HG03159 (cell line): Measurements from ENCODE around the gene CCDC192.

Source experiments
- ATAC-seq: cut with Tn5 transposase; IDR thresholded peaks from one replicate; pipeline ENCODE4 v1.9.1; 2021; ENCODE audit warnings: mild to moderate bottlenecking, moderate library complexity; ENCODE audit not compliant: unreplicated experiment

The CCDC192 gene

DNA sequence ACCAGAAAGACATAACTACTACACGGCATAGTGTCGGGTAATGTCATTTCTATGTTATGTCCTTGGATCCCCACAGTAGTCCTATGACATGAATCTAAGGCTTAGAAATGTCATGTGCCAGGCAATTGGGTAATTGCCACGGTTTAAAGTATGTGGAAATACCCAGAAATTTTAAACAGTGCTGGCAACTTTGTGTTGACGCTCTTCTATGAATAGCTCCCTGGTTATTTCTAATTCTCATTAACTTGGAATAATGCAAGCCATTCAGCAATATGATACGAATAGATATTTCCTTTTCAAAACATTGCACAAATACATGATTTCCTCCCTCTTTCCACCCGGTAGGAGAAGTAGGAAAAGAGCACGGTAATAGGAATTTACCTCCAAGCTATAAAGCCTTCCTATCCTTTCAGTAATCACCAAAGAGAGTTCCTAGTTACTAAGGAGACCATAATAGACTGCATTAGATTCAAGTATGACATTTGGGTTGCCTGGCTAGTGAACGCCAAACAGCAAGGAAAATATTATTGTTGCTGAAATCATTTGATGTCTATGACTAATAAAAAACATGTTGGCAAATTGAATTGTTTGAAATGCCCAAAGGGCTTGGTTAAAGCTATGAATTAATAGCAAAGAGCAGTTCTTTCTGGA is 168.4 kb downstream of the CCDC192 start:
- no peak for ATAC-seq

DNA sequence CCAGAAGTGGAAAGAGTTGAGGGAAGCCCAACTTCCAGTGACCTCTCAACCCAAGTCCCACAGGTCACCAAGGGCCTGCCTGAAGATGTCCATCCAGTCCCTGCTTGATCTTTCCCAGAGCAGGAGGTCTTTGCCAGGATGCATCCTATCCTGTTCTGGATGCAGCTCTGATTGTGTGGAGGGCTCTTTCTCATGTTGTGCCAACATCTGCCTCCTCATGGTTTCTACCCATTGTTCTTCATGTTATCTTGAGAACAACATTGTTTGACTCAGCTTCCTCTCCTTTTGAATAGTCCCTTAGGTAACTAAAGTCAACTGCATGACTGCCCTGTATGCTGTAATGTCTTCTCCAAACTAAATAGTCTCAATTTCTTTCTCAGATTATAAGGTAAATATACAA is 169.3 kb downstream of the CCDC192 start:
- no peak for ATAC-seq

DNA sequence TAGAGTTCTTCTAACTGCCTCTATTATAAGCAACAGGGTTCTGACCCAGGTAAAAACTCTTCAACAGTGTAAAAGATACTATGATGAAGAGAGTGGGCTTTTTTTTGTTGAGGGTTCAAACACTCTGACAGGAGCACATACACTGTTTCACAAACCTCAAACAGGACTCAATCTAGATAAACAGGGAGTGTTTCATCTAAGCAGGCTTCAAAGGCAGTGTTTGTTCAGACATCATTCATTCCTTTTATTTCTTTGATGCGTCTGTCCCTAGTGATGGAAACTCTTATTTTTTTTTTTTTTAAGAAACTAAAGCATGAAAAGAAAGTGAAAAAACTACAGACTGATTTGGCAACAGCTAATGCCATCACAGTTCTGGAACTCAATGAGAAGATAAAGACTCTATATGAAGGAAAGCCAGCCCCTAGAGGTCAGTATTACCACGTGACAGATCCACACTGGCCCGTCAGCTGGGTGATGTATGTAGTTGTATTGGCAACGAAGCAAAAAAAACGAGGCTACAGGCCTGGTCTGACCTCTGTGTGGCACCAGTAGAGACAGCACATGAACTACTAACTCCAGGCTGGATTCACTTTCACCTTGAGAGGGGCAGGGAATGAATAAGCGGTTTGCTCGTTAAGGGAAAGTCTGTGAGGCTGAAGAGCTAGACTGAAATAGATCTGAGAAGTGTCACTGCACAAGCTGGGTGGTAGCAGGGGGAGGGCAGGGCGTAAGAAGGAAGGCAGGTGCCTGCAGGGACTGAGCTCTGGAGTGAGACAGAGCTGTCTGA is 172.2 kb downstream of the CCDC192 start:
- peak; percentile 90 for ATAC-seq

DNA sequence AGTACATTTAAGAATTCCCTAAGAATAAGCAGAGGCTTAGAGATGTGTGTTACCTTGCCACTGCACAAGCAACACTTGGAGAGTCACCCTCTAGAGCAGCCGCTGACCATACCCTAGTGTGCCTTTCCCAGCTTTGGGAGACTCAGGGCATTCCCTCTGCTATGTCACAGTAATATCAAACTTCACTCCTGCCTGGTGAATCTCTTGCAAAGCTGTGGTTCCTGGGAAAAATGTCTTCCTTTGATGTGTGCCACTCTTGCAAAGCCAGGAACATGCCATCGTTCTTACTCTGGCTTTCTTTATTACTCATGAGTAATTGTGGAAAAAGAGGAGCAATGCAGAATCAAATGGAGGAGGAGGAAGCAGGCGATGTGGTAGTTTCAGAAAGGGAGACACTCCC is 173.2 kb downstream of the CCDC192 start:
- no peak for ATAC-seq

DNA sequence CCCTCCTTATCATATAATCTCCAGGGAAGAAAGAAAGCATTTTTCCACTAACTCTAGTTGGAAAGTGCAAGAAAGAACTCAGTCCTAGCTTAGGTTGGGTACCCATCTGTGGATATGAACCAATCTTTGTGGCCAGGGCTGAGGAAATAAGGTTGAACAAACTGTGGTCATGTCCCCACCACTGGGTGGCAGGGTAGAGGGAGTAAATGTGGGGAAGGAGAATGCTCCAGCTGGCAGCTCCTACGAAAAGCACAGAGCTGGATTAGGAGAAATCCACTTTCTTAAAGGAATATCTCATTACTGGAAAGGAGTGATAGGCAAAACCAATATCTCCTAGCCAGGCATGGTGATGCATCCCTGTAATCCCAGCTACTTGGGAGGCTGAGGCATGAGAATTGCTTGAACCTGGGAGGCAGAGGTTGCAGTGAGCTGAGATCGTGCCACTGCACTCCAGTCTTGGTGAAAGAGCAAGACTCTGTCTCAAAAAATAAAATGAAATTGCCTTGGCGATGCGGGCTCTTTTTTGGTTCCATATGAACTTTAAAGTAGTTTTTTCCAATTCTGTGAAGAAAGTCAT is 175.1 kb downstream of the CCDC192 start:
- ATAC-seq, result no peak

DNA sequence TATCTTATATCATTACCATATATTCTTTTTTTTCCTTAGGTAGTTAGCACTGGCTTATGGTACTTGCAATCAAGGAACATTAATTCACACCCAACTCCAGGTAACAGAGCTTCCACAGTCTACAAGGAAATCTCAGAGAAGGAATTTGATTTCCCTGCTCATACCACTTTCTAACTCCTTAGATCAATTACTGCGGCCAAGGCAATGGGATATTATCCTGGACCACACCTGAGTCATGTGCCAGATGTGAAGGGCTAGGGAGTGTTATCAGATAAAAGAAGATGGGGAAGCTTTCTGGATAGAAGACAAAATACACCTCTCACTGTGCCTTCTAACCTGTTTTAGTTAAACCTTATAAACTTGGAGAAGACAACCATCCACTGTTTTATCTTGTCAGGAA is 181.2 kb downstream of the CCDC192 start:
- no peak for ATAC-seq

DNA sequence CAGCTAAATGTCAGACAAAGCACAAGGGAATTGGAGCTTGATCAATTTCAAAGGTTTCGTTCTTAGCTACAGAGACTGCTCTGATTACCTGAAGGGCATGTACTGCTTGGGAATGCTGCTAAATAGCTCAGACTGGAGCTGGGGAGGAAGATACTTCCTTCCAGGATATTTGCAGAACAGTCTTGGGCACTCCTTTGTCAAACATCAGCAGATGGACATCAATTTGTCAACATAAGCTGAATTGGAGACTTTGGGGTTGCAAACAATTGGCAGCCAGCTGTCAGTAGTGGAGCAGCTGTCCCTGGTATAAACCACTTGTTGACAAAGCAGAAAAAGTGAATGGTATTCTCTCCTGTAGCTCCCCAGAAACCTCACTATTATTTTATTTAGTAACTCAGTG is 182.0 kb downstream of the CCDC192 start:
- ATAC-seq, result no peak

DNA sequence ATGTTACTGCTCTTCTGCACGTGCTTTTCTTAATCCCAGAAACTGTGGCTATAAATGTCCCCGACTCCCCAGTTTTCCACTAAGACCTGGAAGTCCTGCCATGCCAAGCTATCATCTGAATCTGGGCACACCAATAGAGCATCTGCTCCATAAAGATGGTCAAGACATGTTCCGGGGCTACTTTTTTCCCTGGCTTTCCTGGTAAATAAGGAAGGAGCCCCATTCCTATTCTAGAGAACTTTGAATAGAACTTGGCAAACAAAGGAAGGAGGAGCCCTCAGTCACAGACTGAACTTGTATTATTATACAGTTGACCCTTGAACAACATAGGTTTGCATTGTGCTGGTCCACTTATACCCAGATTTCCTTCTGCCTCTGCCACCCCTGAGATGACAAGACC is 182.9 kb downstream of the CCDC192 start:
- ATAC-seq, result no peak

DNA sequence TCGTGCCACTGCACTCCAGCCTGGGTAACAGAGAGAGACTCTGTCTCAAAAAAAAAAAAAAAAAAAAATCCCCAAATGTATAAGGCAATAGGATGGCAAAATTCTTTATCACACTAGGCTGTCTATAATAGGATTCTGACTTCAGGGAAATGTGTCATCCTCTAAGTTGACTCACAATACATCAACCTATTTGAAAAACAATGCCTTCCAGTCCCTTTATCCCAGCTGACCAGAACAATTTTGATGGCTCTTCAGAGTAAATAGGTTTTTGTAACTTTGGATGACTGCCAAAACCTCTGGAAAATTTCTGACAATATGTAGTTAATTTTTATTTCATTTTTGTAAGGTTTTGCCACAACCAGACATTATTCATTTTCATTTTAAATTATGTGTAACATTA is 184.1 kb downstream of the CCDC192 start:
- no peak for ATAC-seq

DNA sequence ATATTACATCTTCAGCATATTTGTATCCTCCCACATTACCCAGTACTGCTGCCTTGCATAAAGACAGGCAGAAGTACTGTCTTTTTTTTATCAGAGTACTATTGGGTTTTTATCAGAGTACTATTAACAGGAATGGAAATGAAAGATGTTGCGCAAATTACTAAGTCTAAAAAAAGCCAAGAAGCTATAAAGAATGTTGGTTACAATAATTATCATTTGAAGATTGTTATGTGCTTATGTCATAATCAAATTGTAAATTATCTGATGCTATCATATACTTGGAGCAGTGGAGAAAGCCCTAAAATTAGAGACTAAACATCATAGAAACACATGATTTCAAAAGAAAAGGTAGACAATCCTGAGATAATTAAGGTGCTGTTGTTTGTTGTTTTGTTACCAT is 188.8 kb downstream of the CCDC192 start:
- no peak for ATAC-seq

DNA sequence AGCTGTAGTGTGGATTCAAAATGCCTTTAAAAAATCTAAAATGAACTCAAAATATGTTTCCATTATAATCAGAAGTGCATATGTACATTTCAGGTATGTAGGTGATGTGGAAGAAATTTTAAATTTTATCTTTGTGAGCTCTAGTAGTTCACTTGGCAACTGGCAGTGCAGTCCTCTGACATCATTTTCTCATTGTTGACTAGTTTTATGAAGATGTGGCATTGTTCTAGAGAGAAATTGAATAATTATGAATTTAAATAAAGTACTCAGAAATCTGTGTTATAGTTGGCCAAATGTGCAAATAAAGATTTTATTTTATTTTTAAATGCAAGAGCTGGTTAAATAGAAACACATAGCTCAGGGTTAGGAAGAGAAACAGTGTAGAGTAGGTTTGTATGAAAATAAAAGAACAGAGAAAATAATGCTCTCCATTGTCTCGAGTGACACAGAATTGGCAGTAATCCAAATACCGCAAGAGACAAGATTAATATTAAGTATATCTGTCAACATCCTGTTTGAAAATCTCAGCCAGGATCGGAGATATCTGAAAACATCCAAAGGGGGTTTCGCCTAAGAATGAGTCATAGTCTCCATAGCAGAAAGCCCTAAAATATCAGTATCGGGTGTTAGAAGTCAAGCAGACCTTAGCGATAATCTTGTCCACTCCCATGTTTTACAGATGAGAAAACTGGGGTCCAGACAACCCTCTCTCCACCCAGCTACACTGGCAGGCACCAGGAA is 189.4 kb downstream of the CCDC192 start:
- ATAC-seq, result no peak

DNA sequence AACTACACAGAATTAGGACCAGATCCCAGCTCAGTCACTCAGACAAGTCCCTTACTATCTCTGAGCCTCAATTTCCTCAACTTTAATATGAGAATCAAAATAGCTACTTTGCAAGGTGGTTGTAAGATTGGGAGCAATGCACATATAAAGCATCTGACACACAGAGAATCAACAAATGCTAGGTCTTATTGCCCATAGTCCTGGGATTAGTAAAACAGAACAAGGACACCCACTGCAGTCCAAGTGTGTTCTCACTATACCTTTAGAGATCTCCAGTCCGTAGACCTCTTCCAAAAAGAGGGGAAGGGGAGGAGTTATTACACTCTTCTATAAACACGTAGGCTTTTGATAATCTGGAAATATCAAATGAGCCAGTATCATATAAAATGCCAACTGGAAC is 190.0 kb downstream of the CCDC192 start:
- ATAC-seq, result no peak

DNA sequence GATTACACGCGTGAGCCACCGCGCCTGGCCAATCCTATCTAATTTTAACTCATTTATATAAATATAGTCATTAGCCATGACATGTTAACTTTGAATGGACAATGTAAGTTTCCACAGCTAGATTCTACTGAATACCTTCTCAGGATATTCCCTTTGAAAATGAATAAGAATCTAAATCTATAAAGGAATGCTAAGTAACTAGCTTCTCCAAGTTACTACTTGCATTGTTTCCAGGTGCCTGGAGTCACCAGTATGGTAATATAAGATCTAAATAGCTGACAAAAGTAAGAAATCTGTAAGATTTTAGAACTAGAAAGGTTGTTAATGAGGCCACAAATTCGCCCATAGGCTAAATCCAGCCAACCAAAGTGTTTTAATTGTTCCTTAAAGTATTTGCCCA is 191.3 kb downstream of the CCDC192 start:
- ATAC-seq, result no peak

DNA sequence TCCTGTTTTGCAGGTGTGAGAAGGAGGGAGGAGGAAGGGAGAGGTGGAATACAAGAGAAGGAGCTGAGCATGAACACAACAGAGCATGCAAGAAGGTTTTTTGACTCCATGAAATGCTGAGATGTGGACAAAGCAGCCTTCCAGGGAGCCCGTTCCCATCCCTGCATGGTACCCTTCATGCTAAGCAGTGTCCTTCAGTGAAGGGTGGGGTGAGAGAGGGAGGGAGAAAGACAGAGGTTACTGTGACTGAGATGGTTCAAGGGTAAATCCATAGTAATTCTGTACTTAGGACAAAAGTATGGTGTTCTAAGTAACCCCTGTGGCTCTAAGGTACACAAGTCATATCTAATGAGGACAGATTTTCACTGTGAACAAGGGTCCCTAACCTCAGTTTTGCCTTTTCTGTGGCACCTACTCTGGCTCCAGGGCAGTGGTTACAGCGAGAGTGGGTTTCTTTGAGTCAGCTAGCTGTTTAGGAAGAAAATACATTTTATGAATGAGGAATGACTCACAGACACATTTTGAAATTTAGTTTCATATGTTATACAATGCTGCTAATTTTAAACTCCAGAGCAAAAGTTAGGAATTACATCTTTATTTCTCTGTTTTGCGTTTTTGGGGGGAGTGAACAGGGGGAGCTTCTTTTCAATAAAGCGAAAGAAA is 195.5 kb downstream of the CCDC192 start:
- ATAC-seq, result peak; percentile 44

DNA sequence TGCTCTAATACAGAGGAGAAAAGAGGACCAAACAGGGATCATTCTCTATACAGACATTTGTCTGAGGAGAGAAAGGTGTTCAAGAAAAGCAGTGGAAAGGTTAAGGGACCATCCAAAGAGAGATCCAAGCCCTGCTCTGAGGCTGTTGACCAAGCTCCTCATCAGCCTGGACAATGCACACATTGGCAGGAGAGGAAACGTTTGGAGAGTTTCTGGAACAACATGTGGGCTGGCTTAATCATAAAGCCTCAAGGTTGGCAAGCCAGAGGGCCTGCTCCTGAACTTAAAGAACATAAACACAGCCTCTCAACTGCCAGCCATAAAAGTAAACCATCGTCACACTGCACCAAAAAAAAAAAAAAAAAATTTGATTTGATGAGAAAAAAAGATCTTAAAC is 196.0 kb downstream of the CCDC192 start:
- no peak for ATAC-seq

DNA sequence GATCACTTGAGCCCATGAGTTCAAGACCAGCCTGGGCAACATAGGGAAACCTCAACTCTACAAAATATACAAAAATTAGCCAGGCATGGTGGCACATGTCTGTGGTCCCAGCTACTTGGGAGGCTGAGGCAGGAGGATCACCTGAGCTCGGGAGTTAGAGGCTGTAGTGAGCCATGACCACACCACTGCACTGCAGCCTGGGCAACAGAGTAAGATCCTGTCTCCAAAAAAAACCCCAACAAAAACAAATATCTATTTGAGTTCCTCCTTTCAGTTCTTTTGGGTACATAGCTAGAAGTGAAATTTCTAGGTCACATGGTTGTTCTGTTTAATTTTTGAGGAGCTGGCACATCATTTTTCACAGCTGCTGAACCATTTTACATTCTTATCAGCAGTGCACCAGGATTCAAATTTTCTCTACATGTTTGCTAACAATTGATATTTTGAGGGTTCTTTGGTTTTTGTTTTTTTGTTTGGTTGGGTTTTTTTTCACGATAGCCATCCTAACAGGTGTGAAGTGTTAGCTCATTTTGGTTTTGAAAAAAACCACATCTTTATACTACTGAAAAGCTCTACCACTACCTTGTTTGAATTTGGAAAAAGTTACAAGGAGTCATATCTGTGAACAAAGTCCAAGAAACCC is 203.5 kb downstream of the CCDC192 start:
- ATAC-seq, result peak; percentile 40

DNA sequence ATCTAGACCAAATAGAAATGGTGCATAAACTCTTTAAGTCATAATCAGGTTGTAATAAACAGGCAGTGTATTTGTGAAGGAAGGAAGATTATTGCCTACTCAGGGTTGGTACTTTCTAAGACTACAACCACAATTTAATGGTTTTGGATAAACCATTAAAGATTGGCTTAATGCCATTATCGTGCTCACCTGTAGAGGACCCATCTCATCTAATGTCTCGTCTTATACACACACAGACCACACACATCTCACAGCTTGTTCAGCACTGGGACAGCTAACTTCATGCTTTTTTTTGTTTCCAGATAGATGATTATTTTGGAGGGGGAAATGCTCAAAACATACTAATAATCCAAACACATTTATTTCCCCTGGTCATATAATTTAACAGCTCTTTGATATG is 204.7 kb downstream of the CCDC192 start:
- no peak for ATAC-seq

DNA sequence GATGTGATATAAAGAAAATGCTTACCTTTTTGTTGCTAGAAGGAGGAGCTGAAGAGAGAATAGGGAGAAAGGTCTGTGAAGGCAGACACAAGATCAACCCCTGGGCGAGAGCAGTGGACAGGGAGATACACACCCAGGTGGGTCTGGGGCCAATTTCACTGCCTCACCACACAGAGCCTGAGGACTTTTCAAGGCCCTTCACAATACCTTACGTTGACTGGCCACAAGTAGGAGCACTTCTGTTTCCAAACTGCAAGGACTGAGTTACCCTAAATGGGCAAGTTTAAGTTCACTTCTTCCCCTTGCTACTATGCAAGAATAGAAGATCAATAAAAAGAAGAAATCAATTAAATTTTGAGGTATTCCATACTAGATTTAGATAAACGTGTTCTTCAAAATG is 205.9 kb downstream of the CCDC192 start:
- peak; percentile 87 for ATAC-seq

DNA sequence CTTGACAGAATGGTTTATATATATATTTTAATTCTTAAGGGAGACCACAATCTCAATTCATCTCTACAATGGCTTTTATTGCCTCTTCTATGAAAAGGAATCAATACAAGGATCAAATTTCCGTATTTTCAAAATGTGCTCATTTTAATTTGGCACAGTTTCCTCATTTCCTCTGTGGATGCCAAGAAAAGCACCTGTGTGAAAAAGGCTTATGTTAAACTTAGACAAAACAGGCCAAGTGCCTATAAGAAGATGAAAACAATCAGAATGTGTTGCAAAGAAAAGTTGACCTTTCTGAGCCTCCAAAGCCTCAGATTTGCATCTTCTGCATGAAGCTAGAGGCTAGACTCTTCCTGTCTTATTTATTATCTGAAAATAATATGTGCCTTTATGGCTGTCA is 206.6 kb downstream of the CCDC192 start:
- ATAC-seq, result no peak

DNA sequence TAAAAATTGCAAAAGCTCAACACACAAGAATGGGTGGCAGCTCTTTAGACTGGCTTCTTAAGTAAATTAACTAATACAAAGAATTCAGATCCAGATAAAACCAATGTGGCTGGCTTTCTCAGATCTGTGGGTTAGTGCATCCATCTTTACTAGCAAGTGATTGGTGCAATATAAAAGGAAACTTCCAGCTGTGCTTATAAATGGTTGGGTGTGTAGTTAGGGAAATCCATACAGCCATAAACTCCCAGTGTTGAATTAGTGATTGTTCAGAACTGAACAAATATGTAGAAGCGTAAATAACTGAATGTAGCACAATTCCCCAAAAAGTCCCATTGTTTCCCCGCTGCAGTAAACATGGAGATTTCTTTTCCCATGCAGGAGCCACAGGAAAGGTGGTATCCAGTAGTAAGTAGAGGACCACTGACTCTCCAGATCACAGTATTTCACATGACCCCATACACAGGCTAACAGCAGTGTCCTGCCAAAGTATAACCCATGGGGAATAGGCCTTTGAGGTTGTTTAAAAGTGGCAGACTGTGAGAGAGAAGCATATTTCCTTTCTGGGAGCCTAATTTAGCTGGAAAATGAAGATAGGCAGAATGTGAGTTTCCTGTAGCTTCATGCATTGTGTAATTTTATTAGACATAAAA is 207.2 kb downstream of the CCDC192 start:
- ATAC-seq, result no peak
